ENCODE results near the gene CTXN1. TPM values are rescaled to one million over a fixed set of nuclear protein-coding genes. Genes with fewer than 3 reads are reported as not detected.
A peak's percentile ranks its signal among the peaks of the same experiment; 100 is the strongest.

Gene CTXN1
- total and polyA plus RNA-seq, 4 donors: 4.3 to 182 (median 87.7) TPM

- DNase-seq (ENCODE audit: low read depth in 4 of 6, low spot score in 6 of 6): no peak
Observed at GRCh38 chr19:7928334-7928706, 2.4 kb upstream of the CTXN1 start.

GRCh38 chr19:7927605-7928333, 1.8 kb upstream of the CTXN1 start:
- peaks cover 80% of the 10 kb centered on the region for H3K36me3 ChIP-seq (ENCODE audit: control insufficient read depth, insufficient read depth, low read length)
- no peaks in the 10 kb centered on the region for H3K9me3 ChIP-seq (ENCODE audit: control insufficient read depth, insufficient read depth, low read length)
- no peak for DNase-seq (ENCODE audit: low read depth in 4 of 6, low spot score in 6 of 6)
- 92% methylated on average over 23 of the region's 23 CpGs for WGBS (ENCODE audit: insufficient coverage)
- peaks cover 61% of the 10 kb centered on the region for H3K4me1 ChIP-seq (ENCODE audit: control insufficient read depth, insufficient read depth, low read length)
- no peaks in the 10 kb centered on the region for H3K27me3 ChIP-seq (ENCODE audit: control insufficient read depth, insufficient read depth, low read length)
- peak overlapping the region; percentile 54 for H3K27ac ChIP-seq (ENCODE audit: low read depth, low read length)
- no peak overlapping the region for H3K4me3 ChIP-seq (ENCODE audit: low read depth, low read length)

More at GRCh38 chr19:7928334-7928706, 2.4 kb upstream of the CTXN1 start:
- H3K4me3 ChIP-seq (ENCODE audit: low read depth, low read length): no peak overlapping the region
- WGBS (ENCODE audit: insufficient coverage): 61% methylated on average over 5 of the region's 9 CpGs
- no peaks in the 10 kb centered on the region for H3K9me3 ChIP-seq (ENCODE audit: control insufficient read depth, insufficient read depth, low read length)
- H3K36me3 ChIP-seq (ENCODE audit: control insufficient read depth, insufficient read depth, low read length): peaks cover 80% of the 10 kb centered on the region
- H3K27me3 ChIP-seq (ENCODE audit: control insufficient read depth, insufficient read depth, low read length): no peaks in the 10 kb centered on the region
- H3K27ac ChIP-seq (ENCODE audit: low read depth, low read length): peak overlapping the region; percentile 54
- H3K4me1 ChIP-seq (ENCODE audit: control insufficient read depth, insufficient read depth, low read length): peaks cover 59% of the 10 kb centered on the region

- peaks cover 69% of the 10 kb centered on the region for H3K4me1 ChIP-seq (ENCODE audit: control insufficient read depth, insufficient read depth, low read length)
- DNase-seq (ENCODE audit: low read depth in 4 of 6, low spot score in 6 of 6): no peak
- peak overlapping the region; percentile 52 for H3K4me3 ChIP-seq (ENCODE audit: low read depth, low read length)
- H3K27ac ChIP-seq (ENCODE audit: low read depth, low read length): no peak overlapping the region
- H3K27me3 ChIP-seq (ENCODE audit: control insufficient read depth, insufficient read depth, low read length): no peaks in the 10 kb centered on the region
- no peaks in the 10 kb centered on the region for H3K9me3 ChIP-seq (ENCODE audit: control insufficient read depth, insufficient read depth, low read length)
- WGBS (ENCODE audit: insufficient coverage): 75% methylated on average over 32 of the region's 32 CpGs
- H3K36me3 ChIP-seq (ENCODE audit: control insufficient read depth, insufficient read depth, low read length): peaks cover 80% of the 10 kb centered on the region
Observed at GRCh38 chr19:7926727-7927604, 1.0 kb upstream of the CTXN1 start.

DNA sequence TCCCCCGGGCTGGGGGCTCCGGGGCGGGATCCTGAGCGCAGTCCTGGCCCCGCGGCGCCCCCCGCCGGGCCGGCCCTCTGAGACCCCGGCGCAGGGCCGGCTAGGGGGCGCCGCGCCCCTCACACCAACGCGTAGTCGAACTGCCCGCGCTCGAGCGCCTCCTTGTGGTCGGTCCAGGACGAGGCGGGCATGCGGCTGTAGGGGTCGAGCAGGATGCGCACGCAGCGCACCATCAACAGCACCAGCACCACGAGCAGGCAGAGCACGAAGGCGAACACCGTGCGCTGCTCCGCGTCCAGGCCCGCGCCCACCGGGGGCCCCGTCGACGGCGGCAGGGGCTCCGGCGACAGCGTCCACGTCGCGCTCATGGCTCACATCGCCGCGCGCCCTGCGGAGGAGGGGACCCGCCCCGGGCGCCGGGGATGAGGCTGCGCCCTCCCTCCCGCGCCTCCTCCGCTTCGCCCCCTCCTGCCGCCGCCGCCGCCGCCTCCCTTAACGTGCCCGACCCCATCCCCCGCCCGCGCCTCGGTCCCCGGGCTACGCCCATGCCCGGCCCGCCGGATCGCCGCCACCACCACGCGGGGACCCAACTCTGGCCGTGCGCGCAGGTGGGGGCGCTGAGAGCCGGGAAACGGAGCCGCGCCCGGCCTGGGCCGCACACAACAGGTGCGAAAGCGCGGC, 624 bp downstream of the CTXN1 start:
- Histone ChIP-seq H3K27ac (ENCODE audit: low read depth, low read length) (no peak overlapping the region), H3K36me3 (ENCODE audit: control insufficient read depth, insufficient read depth, low read length) (peaks cover 72% of the 10 kb centered on the region), H3K4me3 (ENCODE audit: low read depth, low read length) (no peak overlapping the region), H3K27me3 (ENCODE audit: control insufficient read depth, insufficient read depth, low read length) (no peaks in the 10 kb centered on the region), H3K9me3 (ENCODE audit: control insufficient read depth, insufficient read depth, low read length) (no peaks in the 10 kb centered on the region), H3K4me1 (ENCODE audit: control insufficient read depth, insufficient read depth, low read length) (peaks cover 73% of the 10 kb centered on the region)
- DNase-seq (ENCODE audit: low read depth in 4 of 6, low spot score in 6 of 6): peak in 5 of 6 donors; percentile 69 to 95 (median 80)
- under 1% methylated on average over 98 of the region's 98 CpGs for WGBS (ENCODE audit: insufficient coverage)

DNA sequence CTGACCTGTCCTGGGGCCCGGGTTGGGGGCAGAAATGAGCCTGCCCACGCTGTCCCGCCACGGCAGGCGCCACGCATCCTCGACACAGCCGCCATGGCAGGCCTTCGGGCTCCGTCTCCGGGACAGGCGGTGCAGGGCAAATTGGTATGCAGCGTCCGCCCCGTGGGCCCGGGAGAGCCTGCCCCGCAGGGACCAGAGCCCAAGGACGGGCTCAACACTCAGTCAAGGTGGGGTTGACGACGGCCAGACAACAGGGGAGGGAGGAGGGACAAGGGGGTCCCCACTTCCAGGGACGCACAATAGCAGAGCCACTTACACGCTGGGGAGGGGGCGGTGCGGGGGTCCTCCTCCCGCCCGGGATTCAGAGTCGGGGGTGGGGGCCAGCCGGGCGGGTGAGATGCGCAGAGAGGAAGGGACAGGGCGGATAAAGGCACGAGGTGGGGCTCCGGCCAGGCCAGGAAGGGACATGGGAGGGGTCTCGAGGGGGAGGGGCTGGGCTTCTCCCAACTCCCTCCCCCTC, 1.2 kb downstream of the CTXN1 start:
- peaks cover 77% of the 10 kb centered on the region for H3K4me1 ChIP-seq (ENCODE audit: control insufficient read depth, insufficient read depth, low read length)
- DNase-seq (ENCODE audit: low read depth in 4 of 6, low spot score in 6 of 6): no peak
- no peak overlapping the region for H3K4me3 ChIP-seq (ENCODE audit: low read depth, low read length)
- H3K9me3 ChIP-seq (ENCODE audit: control insufficient read depth, insufficient read depth, low read length): no peaks in the 10 kb centered on the region
- H3K27me3 ChIP-seq (ENCODE audit: control insufficient read depth, insufficient read depth, low read length): peaks cover 2% of the 10 kb centered on the region
- WGBS (ENCODE audit: insufficient coverage): 44% methylated on average over 20 of the region's 34 CpGs
- no peak overlapping the region for H3K27ac ChIP-seq (ENCODE audit: low read depth, low read length)
- peaks cover 67% of the 10 kb centered on the region for H3K36me3 ChIP-seq (ENCODE audit: control insufficient read depth, insufficient read depth, low read length)

GRCh38 chr19:7924241-7924640, 1.7 kb downstream of the CTXN1 start:
- 74% methylated on average over 11 of the region's 12 CpGs for WGBS (ENCODE audit: insufficient coverage)
- Histone ChIP-seq H3K4me1 (ENCODE audit: control insufficient read depth, insufficient read depth, low read length) (peaks cover 77% of the 10 kb centered on the region), H3K36me3 (ENCODE audit: control insufficient read depth, insufficient read depth, low read length) (peaks cover 62% of the 10 kb centered on the region), H3K4me3 (ENCODE audit: low read depth, low read length) (no peak overlapping the region), H3K27me3 (ENCODE audit: control insufficient read depth, insufficient read depth, low read length) (peaks cover 7% of the 10 kb centered on the region), H3K27ac (ENCODE audit: low read depth, low read length) (no peak overlapping the region), H3K9me3 (ENCODE audit: control insufficient read depth, insufficient read depth, low read length) (no peaks in the 10 kb centered on the region)
- DNase-seq (ENCODE audit: low read depth in 4 of 6, low spot score in 6 of 6): no peak

DNA sequence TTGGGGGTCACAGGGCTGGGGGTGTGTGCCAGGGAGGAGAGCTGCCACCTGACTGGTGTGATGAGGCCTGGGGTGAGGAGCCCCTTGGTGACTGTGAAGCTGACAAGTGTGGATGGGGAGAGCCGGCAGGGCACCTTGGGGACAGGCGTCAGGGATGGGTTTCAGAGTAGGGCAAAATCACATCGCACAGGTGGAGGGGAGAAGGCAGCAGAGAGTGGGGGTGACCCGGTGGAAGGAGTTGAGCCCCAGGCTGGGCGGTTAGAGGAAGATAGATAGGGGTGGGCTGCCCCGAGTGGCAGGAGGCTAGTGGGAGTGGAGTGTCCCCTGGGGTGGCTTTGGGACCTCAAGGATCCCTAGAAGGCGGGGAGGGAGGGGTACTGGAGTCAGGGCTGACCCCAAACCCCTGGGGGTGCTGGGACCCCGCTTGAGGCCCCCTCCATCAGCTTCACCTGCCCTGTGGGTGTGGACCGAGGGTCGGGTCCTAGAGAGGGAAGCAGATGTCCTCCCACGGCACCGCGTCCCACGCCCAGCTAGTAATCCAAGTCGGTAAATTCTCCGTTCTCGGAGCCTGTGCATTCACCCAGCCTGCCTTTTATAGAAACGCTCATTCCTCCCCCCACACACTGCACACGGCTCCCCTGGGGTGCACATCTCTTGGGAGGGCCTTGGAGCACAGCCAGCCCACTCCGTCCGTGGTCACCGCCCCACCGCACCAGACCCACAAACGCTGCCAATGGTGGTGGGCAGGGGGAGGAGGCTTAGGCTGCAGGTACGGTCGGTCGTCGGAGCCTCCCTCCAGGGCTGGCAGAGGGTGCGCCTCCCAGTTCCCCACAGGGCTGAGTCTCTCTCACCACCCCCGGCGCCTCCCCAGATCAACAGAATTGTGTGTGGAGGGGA, 2.4 kb downstream of the CTXN1 start:
- H3K4me1 ChIP-seq (ENCODE audit: control insufficient read depth, insufficient read depth, low read length): peaks cover 79% of the 10 kb centered on the region
- H3K27me3 ChIP-seq (ENCODE audit: control insufficient read depth, insufficient read depth, low read length): peaks cover 14% of the 10 kb centered on the region
- H3K4me3 ChIP-seq (ENCODE audit: low read depth, low read length): no peak overlapping the region
- 76% methylated on average over 16 of the region's 31 CpGs for WGBS (ENCODE audit: insufficient coverage)
- no peak for DNase-seq (ENCODE audit: low read depth in 4 of 6, low spot score in 6 of 6)
- H3K9me3 ChIP-seq (ENCODE audit: control insufficient read depth, insufficient read depth, low read length): no peaks in the 10 kb centered on the region
- peaks cover 58% of the 10 kb centered on the region for H3K36me3 ChIP-seq (ENCODE audit: control insufficient read depth, insufficient read depth, low read length)
- H3K27ac ChIP-seq (ENCODE audit: low read depth, low read length): no peak overlapping the region

GRCh38 chr19:7922836-7923195, 3.1 kb downstream of the CTXN1 start:
- H3K36me3 ChIP-seq (ENCODE audit: control insufficient read depth, insufficient read depth, low read length): peaks cover 52% of the 10 kb centered on the region
- no peak for DNase-seq (ENCODE audit: low read depth in 4 of 6, low spot score in 6 of 6)
- no peak overlapping the region for H3K27ac ChIP-seq (ENCODE audit: low read depth, low read length)
- no peak overlapping the region for H3K4me3 ChIP-seq (ENCODE audit: low read depth, low read length)
- 100% methylated on average over 3 of the region's 8 CpGs for WGBS (ENCODE audit: insufficient coverage)
- peaks cover 76% of the 10 kb centered on the region for H3K4me1 ChIP-seq (ENCODE audit: control insufficient read depth, insufficient read depth, low read length)
- H3K9me3 ChIP-seq (ENCODE audit: control insufficient read depth, insufficient read depth, low read length): no peaks in the 10 kb centered on the region
- H3K27me3 ChIP-seq (ENCODE audit: control insufficient read depth, insufficient read depth, low read length): peaks cover 21% of the 10 kb centered on the region
